Calu3 (cell line): ENCODE measurements around the gene SMIM10L2A. TPM values are rescaled to one million over a fixed set of nuclear protein-coding genes. Genes with fewer than 3 reads are reported as not detected.

ENCODE experiments used
- BruUV-seq: library from RNA; stranded (reverse); fragments of 400-500 nt; replicated peaks from 2 replicates; lab custom pipeline; 2021; lab: Mats Ljungman, UMichigan
- CTCF ChIA-PET: fragments of 300-600 bp; sonication (Branson Sonifier 250); formaldehyde crosslinking; loops from one replicate; lab custom pipeline; 2022; ENCODE audit warnings: antibody characterized with exemption; lab: Charles Lee
- DNase-seq: peaks from one replicate; pipeline ENCODE4 v3.0.0; 2022
- H3K27ac Mint-ChIP-seq: one replicate; pipeline ENCODE4 v1.8.0; 2022; ENCODE audit warnings: mixed read lengths; ENCODE audit not compliant: unreplicated experiment
- H3K27me3 Mint-ChIP-seq: one replicate; pipeline ENCODE4 v1.8.0; 2022; ENCODE audit warnings: mixed read lengths; ENCODE audit not compliant: unreplicated experiment
- H3K36me3 Mint-ChIP-seq: one replicate; pipeline ENCODE4 v1.8.0; 2022; ENCODE audit warnings: mild to moderate bottlenecking, moderate library complexity, mixed read lengths; ENCODE audit not compliant: insufficient read depth, unreplicated experiment
- H3K4me1 Mint-ChIP-seq: one replicate; pipeline ENCODE4 v1.8.0; 2022; ENCODE audit warnings: mild to moderate bottlenecking, low read depth, mixed read lengths; ENCODE audit not compliant: unreplicated experiment
- H3K4me3 Mint-ChIP-seq: one replicate; pipeline ENCODE4 v1.8.0; 2022; ENCODE audit warnings: mild to moderate bottlenecking, low read depth, moderate library complexity, mixed read lengths; ENCODE audit not compliant: unreplicated experiment
- H3K9me3 Mint-ChIP-seq: one replicate; pipeline ENCODE4 v1.8.0; 2022; ENCODE audit warnings: low read depth, mixed read lengths; ENCODE audit not compliant: unreplicated experiment
- intact Hi-C: fragments of 100-400 bp; cut with micrococcal nuclease; formaldehyde crosslinking; loops from one replicate; pipeline ENCODE4 v1.10.0; 2022; ENCODE audit not compliant: unreplicated experiment
- total RNA-seq: library from RNA; stranded (reverse); gene quantifications from 2 replicates; pipeline ENCODE4 v1.2.3, GENCODE V29; 2022
- TF ChIP-seq, protein P1 (sequence below): fragments of 200-600 bp; IDR thresholded peaks from one replicate; pipeline ENCODE4 v1.8.0; 2022; ENCODE audit warnings: antibody characterized with exemption; ENCODE audit not compliant: unreplicated experiment

The SMIM10L2A gene
- total RNA-seq, 1 experiment from 2014 or later, result 1.2 TPM

- H3K9me3 Mint-ChIP-seq, result no peaks in the 10 kb centered on the region
- TF ChIP-seq, protein P1, sequence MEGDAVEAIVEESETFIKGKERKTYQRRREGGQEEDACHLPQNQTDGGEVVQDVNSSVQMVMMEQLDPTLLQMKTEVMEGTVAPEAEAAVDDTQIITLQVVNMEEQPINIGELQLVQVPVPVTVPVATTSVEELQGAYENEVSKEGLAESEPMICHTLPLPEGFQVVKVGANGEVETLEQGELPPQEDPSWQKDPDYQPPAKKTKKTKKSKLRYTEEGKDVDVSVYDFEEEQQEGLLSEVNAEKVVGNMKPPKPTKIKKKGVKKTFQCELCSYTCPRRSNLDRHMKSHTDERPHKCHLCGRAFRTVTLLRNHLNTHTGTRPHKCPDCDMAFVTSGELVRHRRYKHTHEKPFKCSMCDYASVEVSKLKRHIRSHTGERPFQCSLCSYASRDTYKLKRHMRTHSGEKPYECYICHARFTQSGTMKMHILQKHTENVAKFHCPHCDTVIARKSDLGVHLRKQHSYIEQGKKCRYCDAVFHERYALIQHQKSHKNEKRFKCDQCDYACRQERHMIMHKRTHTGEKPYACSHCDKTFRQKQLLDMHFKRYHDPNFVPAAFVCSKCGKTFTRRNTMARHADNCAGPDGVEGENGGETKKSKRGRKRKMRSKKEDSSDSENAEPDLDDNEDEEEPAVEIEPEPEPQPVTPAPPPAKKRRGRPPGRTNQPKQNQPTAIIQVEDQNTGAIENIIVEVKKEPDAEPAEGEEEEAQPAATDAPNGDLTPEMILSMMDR, result no peak
- intact Hi-C loops, result no loop called here
- no peak for DNase-seq
- CTCF ChIA-PET, result no interaction called here
- no peaks in the 10 kb centered on the region for H3K4me1 Mint-ChIP-seq
- H3K27me3 Mint-ChIP-seq, result peaks cover 56% of the 10 kb centered on the region
- H3K36me3 Mint-ChIP-seq, result peaks cover 5% of the 10 kb centered on the region
- H3K27ac Mint-ChIP-seq, result no peak overlapping the region
- no peak overlapping the region for H3K4me3 Mint-ChIP-seq
- no TSS peak for BruUV-seq
Measured at GRCh38 chrX:135436456-135436855, 14.7 kb downstream of the SMIM10L2A start.

DNA sequence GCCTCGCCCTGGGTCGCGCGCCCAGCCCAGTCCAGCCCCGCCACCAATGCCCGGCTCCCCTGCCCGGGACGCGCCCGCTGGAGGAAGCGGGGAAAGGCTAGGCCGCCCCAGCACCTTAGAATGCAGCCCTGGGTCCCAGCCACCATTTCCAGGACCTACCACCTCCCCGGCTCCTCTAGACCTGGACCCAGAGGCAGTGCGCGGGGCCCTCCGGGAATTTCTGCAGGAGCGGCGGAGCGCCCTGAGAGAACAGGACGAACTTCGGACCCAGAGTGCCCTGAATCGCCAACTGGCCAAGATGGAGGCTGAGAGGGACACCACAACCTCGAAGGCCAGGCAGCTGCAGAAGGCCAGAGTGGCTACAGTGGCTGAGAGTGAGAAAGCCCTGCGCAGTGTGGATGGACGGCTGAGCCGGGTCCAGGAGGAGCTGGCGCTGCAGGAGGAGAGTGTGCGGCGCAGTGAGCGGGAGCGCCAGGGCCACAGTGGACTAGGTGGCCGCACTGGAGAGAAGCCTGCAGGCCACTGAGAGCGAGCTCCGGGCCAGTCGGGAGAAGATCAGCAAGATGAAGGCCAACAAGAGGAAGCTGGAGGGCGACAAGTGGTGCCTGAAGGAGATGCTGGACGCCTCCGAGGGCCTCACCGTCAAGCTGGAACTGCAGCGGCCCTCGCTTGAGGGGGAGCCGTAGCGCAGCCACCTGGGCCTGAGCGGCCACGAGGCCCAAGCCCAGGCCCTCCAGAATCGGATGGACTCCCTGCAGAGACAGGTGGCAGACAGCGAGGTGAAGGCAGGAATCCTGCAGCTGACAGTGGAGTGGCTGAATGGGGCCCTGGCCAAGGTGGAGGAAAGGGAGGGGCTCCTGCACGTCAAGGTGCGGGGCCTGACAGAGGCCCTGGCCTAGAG is 15.5 kb downstream of the SMIM10L2A start:
- no peak for DNase-seq
- H3K27me3 Mint-ChIP-seq, result peaks cover 55% of the 10 kb centered on the region
- CTCF ChIA-PET, result no interaction called here
- H3K4me3 Mint-ChIP-seq, result no peak overlapping the region
- no TSS peak for BruUV-seq
- intact Hi-C loops, result no loop called here
- no peaks in the 10 kb centered on the region for H3K4me1 Mint-ChIP-seq
- TF ChIP-seq, protein P1, result no peak
- H3K9me3 Mint-ChIP-seq, result no peaks in the 10 kb centered on the region
- no peak overlapping the region for H3K27ac Mint-ChIP-seq
- peaks cover 5% of the 10 kb centered on the region for H3K36me3 Mint-ChIP-seq

GRCh38 chrX:135437867-135438733 is 16.4 kb downstream of the SMIM10L2A start:
- intact Hi-C loops, result no loop called here
- no peaks in the 10 kb centered on the region for H3K9me3 Mint-ChIP-seq
- H3K4me1 Mint-ChIP-seq, result no peaks in the 10 kb centered on the region
- CTCF ChIA-PET, result no interaction called here
- peaks cover 5% of the 10 kb centered on the region for H3K36me3 Mint-ChIP-seq
- BruUV-seq, result no TSS peak
- H3K27me3 Mint-ChIP-seq, result peaks cover 54% of the 10 kb centered on the region
- TF ChIP-seq, protein P1, result no peak
- no peak overlapping the region for H3K27ac Mint-ChIP-seq
- peak; percentile 23 for DNase-seq
- H3K4me3 Mint-ChIP-seq, result no peak overlapping the region

GRCh38 chrX:135438734-135439043 is 16.9 kb downstream of the SMIM10L2A start:
- TF ChIP-seq, protein P1, result no peak
- H3K27ac Mint-ChIP-seq, result no peak overlapping the region
- H3K27me3 Mint-ChIP-seq, result peaks cover 54% of the 10 kb centered on the region
- H3K4me3 Mint-ChIP-seq, result no peak overlapping the region
- BruUV-seq, result no TSS peak
- CTCF ChIA-PET, result no interaction called here
- peaks cover 5% of the 10 kb centered on the region for H3K36me3 Mint-ChIP-seq
- no peaks in the 10 kb centered on the region for H3K9me3 Mint-ChIP-seq
- no peak for DNase-seq
- intact Hi-C loops, result no loop called here
- H3K4me1 Mint-ChIP-seq, result no peaks in the 10 kb centered on the region
